ENCODE measurements around the gene ROR2.

- no peak for TF ChIP-seq POLR2A (IDR thresholded peaks at IDR 0.05)
- no peak for TF ChIP-seq CTCF (IDR thresholded peaks at IDR 0.05)
These were observed 41.3 kb downstream of the ROR2 start for GRCh38 chr9:91908746-91909145.

Measured in uterus (tissue), 2 donors.